ENCODE measurements around the gene MTFR2. TPM values are rescaled to one million over a fixed set of nuclear protein-coding genes. Genes with fewer than 3 reads are reported as not detected.

Gene MTFR2
- total and polyA plus RNA-seq, 2 experiments from 2014 or later = 7.4 to 13.5 TPM

- ATAC-seq (no peak), DNase-seq (ENCODE audit: low spot score) (no peak)
- H3K36me3 ChIP-seq (ENCODE audit: insufficient read depth) = no peaks in the 10 kb centered on the region
- Mint-ChIP-seq H3K27me3 (ENCODE audit: insufficient read depth, low read depth, poor library complexity) (peaks cover 1% of the 10 kb centered on the region), H3K4me3 (no peak overlapping the region), H3K27ac (no peak overlapping the region), H3K9me3 (no peaks in the 10 kb centered on the region), H3K36me3 (ENCODE audit: low read depth) (no peaks in the 10 kb centered on the region), H3K4me1 (no peaks in the 10 kb centered on the region; the same call in 2 of the 3 replicates)
- H3K4me1 ChIP-seq (ENCODE audit: insufficient read depth) = no peaks in the 10 kb centered on the region
- H3K4me3 ChIP-seq = no peak overlapping the region
- H3K79me2 ChIP-seq (replicated peaks; ENCODE audit: insufficient read depth) = no peaks in the 10 kb centered on the region
- no peak overlapping the region for H3K4me2 ChIP-seq
- TF ChIP-seq CREB1 (CRISPR knock-in tag; IDR thresholded peaks at IDR 0.05; ENCODE audit: low read depth) (no peak), ZNF114 (CRISPR knock-in tag; IDR thresholded peaks at IDR 0.05) (no peak), EZH2phosphoT487 (IDR thresholded peaks at IDR 0.05; ENCODE audit: unreplicated experiment) (no peak), STAT1 (IDR thresholded peaks at IDR 0.05; ENCODE audit: unreplicated experiment) (no peak), ETS1 (IDR thresholded peaks at IDR 0.05) (no peak), ZNF331 (CRISPR knock-in tag; IDR thresholded peaks at IDR 0.05; ENCODE audit: low read depth) (no peak), JUNB (IDR thresholded peaks at IDR 0.05; ENCODE audit: unreplicated experiment) (no peak), EZH2 (IDR thresholded peaks at IDR 0.05; ENCODE audit: low read depth, unreplicated experiment) (no peak), CTCF (conservative IDR thresholded peaks at IDR 0.05; ENCODE audit: low read depth in 2 of 2) (no peak)
- TF ChIP-seq, protein P1, sequence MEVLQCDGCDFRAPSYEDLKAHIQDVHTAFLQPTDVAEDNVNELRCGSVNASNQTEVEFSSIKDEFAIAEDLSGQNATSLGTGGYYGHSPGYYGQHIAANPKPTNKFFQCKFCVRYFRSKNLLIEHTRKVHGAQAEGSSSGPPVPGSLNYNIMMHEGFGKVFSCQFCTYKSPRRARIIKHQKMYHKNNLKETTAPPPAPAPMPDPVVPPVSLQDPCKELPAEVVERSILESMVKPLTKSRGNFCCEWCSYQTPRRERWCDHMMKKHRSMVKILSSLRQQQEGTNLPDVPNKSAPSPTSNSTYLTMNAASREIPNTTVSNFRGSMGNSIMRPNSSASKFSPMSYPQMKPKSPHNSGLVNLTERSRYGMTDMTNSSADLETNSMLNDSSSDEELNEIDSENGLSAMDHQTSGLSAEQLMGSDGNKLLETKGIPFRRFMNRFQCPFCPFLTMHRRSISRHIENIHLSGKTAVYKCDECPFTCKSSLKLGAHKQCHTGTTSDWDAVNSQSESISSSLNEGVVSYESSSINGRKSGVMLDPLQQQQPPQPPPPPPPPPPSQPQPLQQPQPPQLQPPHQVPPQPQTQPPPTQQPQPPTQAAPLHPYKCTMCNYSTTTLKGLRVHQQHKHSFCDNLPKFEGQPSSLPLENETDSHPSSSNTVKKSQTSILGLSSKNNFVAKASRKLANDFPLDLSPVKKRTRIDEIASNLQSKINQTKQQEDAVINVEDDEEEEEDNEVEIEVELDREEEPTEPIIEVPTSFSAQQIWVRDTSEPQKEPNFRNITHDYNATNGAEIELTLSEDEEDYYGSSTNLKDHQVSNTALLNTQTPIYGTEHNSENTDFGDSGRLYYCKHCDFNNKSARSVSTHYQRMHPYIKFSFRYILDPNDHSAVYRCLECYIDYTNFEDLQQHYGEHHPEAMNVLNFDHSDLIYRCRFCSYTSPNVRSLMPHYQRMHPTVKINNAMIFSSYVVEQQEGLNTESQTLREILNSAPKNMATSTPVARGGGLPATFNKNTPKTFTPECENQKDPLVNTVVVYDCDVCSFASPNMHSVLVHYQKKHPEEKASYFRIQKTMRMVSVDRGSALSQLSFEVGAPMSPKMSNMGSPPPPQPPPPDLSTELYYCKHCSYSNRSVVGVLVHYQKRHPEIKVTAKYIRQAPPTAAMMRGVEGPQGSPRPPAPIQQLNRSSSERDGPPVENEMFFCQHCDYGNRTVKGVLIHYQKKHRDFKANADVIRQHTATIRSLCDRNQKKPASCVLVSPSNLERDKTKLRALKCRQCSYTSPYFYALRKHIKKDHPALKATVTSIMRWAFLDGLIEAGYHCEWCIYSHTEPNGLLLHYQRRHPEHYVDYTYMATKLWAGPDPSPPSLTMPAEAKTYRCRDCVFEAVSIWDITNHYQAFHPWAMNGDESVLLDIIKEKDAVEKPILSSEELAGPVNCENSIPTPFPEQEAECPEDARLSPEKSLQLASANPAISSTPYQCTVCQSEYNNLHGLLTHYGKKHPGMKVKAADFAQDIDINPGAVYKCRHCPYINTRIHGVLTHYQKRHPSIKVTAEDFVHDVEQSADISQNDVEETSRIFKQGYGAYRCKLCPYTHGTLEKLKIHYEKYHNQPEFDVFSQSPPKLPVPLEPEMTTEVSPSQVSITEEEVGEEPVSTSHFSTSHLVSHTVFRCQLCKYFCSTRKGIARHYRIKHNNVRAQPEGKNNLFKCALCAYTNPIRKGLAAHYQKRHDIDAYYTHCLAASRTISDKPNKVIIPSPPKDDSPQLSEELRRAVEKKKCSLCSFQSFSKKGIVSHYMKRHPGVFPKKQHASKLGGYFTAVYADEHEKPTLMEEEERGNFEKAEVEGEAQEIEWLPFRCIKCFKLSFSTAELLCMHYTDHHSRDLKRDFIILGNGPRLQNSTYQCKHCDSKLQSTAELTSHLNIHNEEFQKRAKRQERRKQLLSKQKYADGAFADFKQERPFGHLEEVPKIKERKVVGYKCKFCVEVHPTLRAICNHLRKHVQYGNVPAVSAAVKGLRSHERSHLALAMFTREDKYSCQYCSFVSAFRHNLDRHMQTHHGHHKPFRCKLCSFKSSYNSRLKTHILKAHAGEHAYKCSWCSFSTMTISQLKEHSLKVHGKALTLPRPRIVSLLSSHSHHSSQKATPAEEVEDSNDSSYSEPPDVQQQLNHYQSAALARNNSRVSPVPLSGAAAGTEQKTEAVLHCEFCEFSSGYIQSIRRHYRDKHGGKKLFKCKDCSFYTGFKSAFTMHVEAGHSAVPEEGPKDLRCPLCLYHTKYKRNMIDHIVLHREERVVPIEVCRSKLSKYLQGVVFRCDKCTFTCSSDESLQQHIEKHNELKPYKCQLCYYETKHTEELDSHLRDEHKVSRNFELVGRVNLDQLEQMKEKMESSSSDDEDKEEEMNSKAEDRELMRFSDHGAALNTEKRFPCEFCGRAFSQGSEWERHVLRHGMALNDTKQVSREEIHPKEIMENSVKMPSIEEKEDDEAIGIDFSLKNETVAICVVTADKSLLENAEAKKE (CRISPR knock-in tag; IDR thresholded peaks at IDR 0.05) = no peak
- H2AFZ ChIP-seq = peak overlapping the region; percentile 43; the same call in 1 of the 2 replicates
- no peaks in the 10 kb centered on the region for H3F3A ChIP-seq (replicated peaks; ENCODE audit: low read depth)
- H4K20me1 ChIP-seq (replicated peaks; ENCODE audit: insufficient read depth) = no peaks in the 10 kb centered on the region
- H3K27ac ChIP-seq (ENCODE audit: low read depth) = no peak overlapping the region
- no peaks in the 10 kb centered on the region for H3K9me2 ChIP-seq (ENCODE audit: insufficient read depth)
- no peaks in the 10 kb centered on the region for H3K27me3 ChIP-seq (ENCODE audit: insufficient read depth)
Observed at GRCh38 chr6:136181861-136182260, 68.2 kb downstream of the MTFR2 start.
